Neutrophil (primary cell): Measurements from ENCODE around the gene SLC27A4.

Source experiments
- H3K27ac ChIP-seq: fragments of 200-600 bp; sonication (generic); 2 replicates; pipeline ENCODE4 v1.5.1; 2016; ENCODE audit warnings: mild to moderate bottlenecking, moderate library complexity
- H3K27me3 ChIP-seq: fragments of 200-600 bp; sonication (generic); 2 replicates; pipeline ENCODE4 v1.6.0; 2016; ENCODE audit warnings: mild to moderate bottlenecking
- H3K36me3 ChIP-seq: fragments of 200-600 bp; sonication (generic); 2 replicates; pipeline ENCODE4 v1.5.1; 2017
- H3K4me1 ChIP-seq, 2 experiments: fragments of 200-600 bp in 1 of 2; sonication (generic) in 1 of 2; 1 replicate in 1 of 2; 2 replicates in 1 of 2; pipeline versions ENCODE4 v1.5.1 to v1.6.1; 2013 to 2016; ENCODE audit warnings: low read depth in 1 of 2, low read length in 1 of 2, mild to moderate bottlenecking in 1 of 2, moderate library complexity in 1 of 2; ENCODE audit not compliant: control insufficient read depth in 1 of 2, insufficient read depth in 1 of 2
- H3K4me3 ChIP-seq, 2 experiments: fragments of 200-600 bp in 1 of 2; sonication (generic) in 1 of 2; 1 replicate in 1 of 2; 2 replicates in 1 of 2; pipeline ENCODE4 v1.5.1; 2013 to 2016; ENCODE audit warnings: low read depth in 1 of 2, low read length in 1 of 2, mild to moderate bottlenecking in 1 of 2, moderate library complexity in 1 of 2
- H3K9me3 ChIP-seq: fragments of 200-600 bp; sonication (generic); 2 replicates; pipeline ENCODE4 v1.5.1; 2016
- TF ChIP-seq, protein P1 (sequence below): fragments of 200-600 bp; sonication (generic); IDR thresholded peaks from 2 replicates; pipeline ENCODE4 v1.5.1; 2016; ENCODE audit warnings: antibody characterized with exemption

The SLC27A4 gene

DNA sequence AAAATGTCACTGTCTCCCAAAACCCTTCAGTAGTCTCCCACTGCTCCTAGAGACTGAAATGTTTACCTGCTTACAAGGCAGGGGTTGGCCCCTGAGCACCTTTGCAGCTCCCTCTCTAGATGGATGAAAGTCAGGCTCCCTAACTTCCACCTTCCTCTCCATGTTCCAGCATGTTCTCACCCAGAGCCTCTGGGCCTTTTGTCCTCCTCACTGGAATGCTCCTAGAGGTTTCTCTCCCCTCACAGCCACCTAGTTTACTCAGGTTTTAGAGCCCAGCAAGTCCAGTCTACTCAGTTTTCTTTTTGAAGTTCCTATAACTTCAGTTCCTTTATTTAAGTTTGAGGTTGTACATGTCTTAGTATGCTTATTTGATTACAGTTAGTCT lies 30.0 kb downstream of the SLC27A4 start:
- Histone ChIP-seq H3K9me3 (no peaks in the 10 kb centered on the region), H3K4me3 (peak overlapping the region; percentile 73 to 81), H3K36me3 (no peaks in the 10 kb centered on the region), H3K27me3 (peaks cover 2% of the 10 kb centered on the region), H3K4me1 (peaks cover 20 to 23% of the 10 kb centered on the region in 2 experiments), H3K27ac (peak overlapping the region; percentile 93)
- TF ChIP-seq, protein P1, sequence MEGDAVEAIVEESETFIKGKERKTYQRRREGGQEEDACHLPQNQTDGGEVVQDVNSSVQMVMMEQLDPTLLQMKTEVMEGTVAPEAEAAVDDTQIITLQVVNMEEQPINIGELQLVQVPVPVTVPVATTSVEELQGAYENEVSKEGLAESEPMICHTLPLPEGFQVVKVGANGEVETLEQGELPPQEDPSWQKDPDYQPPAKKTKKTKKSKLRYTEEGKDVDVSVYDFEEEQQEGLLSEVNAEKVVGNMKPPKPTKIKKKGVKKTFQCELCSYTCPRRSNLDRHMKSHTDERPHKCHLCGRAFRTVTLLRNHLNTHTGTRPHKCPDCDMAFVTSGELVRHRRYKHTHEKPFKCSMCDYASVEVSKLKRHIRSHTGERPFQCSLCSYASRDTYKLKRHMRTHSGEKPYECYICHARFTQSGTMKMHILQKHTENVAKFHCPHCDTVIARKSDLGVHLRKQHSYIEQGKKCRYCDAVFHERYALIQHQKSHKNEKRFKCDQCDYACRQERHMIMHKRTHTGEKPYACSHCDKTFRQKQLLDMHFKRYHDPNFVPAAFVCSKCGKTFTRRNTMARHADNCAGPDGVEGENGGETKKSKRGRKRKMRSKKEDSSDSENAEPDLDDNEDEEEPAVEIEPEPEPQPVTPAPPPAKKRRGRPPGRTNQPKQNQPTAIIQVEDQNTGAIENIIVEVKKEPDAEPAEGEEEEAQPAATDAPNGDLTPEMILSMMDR, result no peak

DNA sequence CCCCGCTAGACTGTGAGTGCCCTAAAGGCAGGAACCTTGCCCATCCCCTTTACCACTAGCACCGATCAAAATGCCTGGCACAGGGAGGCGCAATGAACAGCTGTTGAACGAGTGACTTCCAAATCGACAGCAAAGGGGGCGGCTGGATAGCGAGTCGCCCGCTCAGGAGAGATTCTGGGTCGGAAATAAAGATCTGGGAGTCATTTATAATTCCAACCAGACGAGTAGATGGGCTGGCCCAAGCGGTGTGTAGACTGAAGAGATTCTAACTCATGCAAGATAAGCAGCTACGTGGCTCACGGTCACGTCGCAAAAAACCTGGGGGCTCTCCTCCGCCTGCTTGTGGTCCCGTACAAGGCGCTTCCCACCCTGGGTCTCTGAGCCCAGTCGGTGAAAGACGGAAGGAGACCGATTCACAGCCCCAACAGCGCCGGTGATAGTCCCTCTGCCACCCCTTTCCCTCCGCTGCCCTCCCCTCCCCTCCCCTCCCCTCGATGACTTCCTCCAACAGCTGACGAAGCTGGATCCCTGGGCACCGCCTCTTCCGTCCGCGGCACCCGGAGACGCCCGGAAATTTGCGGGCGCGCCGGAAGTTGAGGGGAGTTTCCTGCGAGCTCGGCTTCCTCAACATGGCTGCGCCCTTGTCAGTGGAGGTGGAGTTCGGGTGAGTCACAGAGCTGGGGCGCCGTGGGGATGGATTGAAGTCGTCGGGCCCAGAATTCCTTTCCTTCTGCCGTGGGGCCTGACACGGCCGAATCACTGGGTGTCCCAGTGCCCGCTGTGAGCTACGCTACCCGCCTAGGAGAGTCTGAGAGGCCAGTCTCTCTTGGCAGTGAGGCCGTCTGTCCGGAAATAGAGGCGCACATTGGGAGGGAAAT lies 30.7 kb downstream of the SLC27A4 start, which contains the start of gene URM1:
Gene URM1 (plus strand): TSS at position 623 of the 878 bp plus-strand sequence. CDS start 7 bp downstream, at position 630.
- H3K36me3 ChIP-seq, result no peaks in the 10 kb centered on the region
- no peaks in the 10 kb centered on the region for H3K27me3 ChIP-seq
- peaks cover 20 to 21% of the 10 kb centered on the region in 2 experiments for H3K4me1 ChIP-seq
- H3K9me3 ChIP-seq, result no peaks in the 10 kb centered on the region
- peak within 1 kb of the TSS; percentile 93 for H3K27ac ChIP-seq
- TF ChIP-seq, protein P1, result peak; percentile 37
- peak within 1 kb of the TSS; percentile 73 to 81 for H3K4me3 ChIP-seq

DNA sequence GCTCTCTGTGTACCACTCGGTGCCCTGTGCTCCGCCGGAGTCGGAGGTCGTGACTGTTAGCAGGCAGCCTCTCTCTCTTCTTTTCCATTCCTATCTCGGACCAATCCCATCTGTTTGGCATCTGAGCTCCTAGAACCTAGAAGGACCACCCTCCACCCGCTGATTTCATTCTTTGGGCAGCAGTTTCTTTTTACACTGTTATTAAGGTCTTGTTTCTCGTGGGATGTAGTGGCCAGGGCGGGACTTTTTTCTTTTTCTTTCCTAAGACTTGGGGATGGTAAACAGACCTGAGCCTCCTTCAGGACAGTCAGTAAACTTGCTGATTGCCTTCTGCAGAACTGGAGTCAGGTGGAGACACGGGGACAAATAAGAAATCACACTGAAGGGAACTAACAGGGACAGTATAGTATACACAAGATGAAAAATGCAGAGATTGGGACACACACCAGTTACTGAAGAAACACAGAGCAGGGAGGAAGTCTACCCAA lies 31.3 kb downstream of the SLC27A4 start:
- Histone ChIP-seq H3K4me3 (peak overlapping the region; percentile 73 to 81), H3K4me1 (peaks cover 20 to 21% of the 10 kb centered on the region in 2 experiments), H3K36me3 (no peaks in the 10 kb centered on the region), H3K9me3 (no peaks in the 10 kb centered on the region), H3K27ac (peak overlapping the region; percentile 93), H3K27me3 (no peaks in the 10 kb centered on the region)
- TF ChIP-seq, protein P1, result no peak

DNA sequence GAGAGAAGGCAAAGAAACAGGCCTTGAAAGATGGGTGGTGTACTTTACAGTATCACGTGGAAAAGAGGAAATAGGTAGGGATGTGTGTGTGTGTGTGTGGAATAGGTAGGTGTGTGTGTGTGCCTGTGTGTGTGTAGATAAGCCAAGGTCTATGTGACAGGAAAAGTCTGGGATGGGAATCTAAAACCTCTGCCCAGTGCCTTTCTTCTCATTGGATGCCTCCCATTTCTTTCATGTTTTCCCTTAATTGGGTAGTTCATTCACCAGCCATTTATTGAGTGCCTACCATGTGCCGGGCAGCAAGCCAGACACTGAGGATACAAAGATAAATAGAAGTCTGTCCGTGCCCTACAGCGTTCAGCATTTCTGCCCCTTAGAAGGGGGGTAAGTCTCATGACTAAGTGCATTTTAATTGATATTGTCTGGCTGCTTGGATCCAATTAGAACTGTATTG lies 31.9 kb downstream of the SLC27A4 start:
- H3K36me3 ChIP-seq, result no peaks in the 10 kb centered on the region

DNA sequence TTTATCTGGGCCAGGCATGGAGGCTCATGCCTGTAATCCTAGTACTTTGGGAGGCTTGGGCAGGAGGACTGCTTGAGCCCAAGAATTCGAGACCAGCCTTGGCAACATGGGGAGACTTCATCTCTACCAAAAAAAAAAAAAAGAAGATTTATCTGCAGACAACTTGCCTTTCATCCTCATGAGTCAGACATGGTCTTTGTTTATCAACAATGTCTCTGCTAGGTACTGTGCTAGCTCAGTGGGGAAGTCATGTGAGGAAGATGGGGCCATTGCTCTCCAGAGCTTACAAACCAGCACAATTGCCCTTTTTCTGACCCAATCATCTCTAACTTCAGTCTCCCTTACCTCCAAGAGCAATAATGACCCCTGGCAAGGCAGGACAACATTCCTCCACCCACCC lies 32.5 kb downstream of the SLC27A4 start:
- TF ChIP-seq, protein P1, result no peak
- H3K4me3 ChIP-seq, result no peak overlapping the region

More for the DNA sequence above, 31.9 kb downstream of the SLC27A4 start:
- peak overlapping the region; percentile 93 for H3K27ac ChIP-seq
- peaks cover 20 to 21% of the 10 kb centered on the region in 2 experiments for H3K4me1 ChIP-seq
- TF ChIP-seq, protein P1, result no peak
- H3K9me3 ChIP-seq, result no peaks in the 10 kb centered on the region
- H3K27me3 ChIP-seq, result no peaks in the 10 kb centered on the region
- H3K4me3 ChIP-seq, result peak overlapping the region; percentile 73 to 81

More for the DNA sequence above, 32.5 kb downstream of the SLC27A4 start:
- H3K27me3 ChIP-seq, result no peaks in the 10 kb centered on the region
- no peak overlapping the region for H3K27ac ChIP-seq
- H3K36me3 ChIP-seq, result peaks cover 1% of the 10 kb centered on the region
- peaks cover 20 to 21% of the 10 kb centered on the region in 2 experiments for H3K4me1 ChIP-seq
- no peaks in the 10 kb centered on the region for H3K9me3 ChIP-seq
